NCI-H2081 treated with DMSO at 0.1 percent for 48 hours (cell line): ENCODE measurements around the gene PHC1.
"Not testable (repeated sequence)": the region's sequence is repeated elsewhere in the genome, so short reads cannot be mapped to it uniquely, and the experiment has no call there.

Experiments used
- DNase-seq: peaks from one replicate; lab custom pipeline; 2025; lab: John Stamatoyannopoulos, UW

The PHC1 gene

DNA sequence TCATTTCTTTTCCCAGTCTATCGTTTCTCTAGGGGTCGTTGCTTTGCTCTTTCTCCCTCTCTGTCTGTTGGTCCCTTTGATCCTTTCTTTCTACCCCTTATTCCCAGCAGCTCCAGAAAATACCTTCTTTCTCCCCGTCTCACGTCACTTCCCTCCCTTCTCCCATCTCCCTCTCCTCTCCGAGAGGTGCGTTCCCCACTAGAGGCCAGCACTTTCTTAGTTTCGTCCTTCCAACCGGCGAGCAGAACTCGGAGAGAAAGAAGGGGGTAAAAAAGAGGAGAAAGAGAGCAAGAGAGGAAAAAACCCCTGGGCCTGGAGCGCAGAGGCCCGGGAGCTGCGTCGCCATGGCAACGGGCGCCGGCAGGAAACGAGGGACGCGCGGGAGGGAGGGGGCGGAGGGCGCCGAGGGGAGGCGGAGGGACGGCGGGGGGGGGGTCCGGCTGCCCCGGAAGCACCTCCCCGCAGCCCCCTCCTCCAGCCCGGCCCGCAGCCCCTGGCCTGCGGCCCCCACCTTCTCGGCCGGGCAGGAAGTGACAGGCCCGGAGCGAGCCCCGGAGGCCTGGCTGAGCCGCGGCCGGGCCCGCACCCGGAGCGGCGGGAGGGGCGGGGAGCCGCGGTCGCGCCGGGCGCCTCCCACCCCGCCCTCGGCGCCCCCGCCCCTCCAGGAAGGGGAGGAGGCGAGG is at the start of gene PHC1:
PHC1 (plus strand) TSS at position 477 of the 683 bp plus-strand sequence. CDS start 3,169 bp downstream, outside the sequence.
- not testable (repeated sequence) for DNase-seq

- no peak for DNase-seq
Observed at GRCh38 chr12:8866429-8866828, 47.9 kb upstream of the PHC1 start.

GRCh38 chr12:8867009-8867408 is 47.3 kb upstream of the PHC1 start:
- DNase-seq = no peak

DNA sequence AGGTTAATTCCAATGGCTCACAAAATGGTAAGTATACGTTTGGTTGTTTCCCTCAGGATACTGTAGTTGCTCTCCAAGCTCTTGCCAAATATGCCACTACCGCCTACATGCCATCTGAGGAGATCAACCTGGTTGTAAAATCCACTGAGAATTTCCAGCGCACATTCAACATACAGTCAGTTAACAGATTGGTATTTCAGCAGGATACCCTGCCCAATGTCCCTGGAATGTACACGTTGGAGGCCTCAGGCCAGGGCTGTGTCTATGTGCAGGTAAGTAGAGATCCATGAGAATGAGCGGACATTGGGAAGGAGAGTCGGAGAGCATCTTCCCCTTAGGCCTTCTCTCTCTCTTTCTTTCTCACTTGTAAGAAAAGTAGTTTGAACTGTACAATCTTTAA is 46.5 kb upstream of the PHC1 start:
- DNase-seq = no peak

DNA sequence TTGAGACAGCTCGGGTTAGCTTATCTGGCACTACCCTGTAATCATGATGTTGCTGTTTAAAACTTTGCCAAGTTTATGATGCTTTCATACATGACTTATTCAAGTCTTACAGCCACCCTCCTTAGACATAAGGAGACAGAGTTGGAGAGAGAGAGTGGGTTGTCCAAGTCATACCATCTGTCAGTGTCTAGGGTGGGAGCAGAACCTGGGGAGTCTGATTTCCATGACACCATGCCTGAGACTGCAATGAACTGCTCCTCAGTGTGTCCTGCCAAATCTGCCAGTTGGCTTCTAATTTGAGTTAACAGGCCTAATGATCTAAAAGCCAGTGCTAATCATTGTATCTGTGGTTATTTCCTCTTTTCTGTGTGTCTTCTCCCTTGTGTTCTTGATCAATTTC is 43.7 kb upstream of the PHC1 start:
- no peak for DNase-seq

GRCh38 chr12:8871068-8871467 is 43.2 kb upstream of the PHC1 start:
- DNase-seq = no peak

- no peak for DNase-seq
Observed at GRCh38 chr12:8876887-8877286, 37.4 kb upstream of the PHC1 start.

DNA sequence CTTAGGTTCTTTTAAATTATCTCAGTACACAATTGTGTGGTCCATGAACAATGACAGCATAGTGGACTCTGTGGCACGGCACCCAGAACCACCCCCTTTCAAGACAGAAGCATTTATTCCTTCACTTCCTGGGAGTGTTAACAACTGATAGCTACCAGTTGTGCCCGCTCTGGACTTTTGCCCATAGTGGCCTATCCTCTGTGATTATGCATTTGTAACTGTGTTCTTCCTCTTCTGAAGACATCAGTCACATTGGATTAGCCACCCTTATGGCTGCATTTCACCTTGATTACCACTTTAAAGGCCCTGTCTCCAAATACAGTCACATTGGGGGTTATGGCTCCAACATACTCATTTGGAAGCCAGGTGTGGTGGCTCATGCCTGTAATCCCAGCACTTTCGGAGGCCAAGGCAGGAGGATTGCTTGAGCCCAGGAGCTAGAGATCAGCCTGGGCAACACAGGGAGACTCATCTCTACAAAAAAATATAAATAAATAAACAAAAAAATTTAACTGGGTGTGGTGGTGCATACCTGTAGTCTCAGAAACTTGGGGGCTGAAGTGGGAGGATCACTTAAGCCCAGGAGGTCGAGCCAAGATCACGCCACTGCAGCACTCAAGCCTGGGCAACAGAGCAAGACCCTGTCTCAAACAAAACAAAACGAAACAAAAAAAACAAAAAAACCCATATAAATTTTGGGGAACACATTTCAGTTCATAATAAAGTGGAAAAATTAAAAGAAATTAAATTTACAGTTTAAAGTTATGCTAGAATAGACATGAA is 27.6 kb upstream of the PHC1 start:
- no peak for DNase-seq

DNA sequence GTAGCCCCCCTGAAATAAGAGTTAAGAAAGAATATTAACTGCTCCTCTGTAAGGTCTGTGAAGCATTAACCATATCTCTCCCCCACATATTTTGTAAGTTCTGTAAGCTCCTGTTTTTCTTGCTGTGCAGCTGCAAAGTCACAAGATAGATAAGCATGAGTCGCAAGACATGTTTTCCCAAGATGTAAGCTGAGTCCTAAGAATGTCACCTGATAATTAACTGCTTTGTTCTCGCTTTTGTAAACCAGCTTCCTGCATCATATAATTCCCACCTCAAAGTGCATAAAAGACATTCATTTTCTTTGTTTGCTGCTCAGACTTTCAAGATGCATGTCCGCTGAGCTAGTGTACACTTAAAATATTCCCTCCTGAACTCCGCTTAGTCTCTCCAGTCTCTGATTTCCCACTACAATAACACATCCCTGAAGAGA is 27.0 kb upstream of the PHC1 start:
- no peak for DNase-seq

DNA sequence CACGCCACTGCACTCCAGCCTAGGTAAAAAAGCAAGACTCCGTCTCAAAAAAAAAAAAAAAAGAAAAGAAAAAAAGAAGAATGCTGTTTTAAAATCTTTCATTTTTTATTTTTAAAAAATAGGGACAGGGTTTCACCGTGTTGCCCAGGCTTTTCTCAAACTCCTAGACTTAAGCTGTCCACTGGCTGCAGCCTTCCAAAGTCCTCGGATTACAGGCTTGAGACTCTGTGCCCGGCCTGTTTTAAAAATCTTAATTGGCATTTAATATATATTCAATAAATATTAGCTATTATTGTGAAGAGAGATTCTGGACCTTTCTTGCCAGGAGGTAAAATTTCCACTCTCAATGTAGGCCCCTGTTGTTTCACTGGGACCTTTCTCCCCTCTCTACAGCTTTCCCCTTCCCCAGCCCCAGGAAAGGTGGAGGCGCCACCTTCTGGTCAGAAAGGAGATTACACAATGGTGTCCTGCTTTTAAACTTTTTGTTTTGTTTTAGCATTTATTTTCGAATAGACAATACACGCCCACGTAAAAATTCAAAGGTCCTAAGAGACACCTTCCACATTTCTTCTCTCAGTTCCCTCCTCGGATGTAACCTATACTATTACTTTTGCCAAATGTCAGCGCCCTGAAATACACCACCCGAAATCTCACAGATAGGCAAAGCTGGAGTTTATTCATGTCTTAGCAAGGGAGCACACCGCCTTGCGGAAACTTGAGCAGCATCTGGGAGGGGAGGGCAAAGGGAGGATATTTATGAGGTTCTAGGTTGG is 23.8 kb upstream of the PHC1 start:
- DNase-seq = no peak

DNA sequence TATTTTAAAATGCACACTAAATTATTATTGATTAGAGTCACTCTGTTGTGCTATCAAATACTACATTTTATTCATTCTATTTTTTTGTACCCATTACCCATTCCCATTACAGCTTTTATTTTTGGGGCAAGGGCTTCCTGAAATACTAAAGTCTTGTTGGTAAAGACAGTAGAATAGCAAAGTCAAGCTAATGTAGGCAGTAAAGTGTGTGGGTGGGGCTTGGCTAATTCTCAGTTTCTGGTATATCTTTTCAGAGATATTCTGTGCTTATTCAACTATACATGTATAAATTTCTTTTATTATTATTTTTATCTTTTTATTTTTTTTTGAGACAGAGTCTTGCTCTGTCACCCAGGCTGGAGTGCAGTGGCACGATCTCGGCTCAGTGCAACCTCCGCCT is 22.3 kb upstream of the PHC1 start:
- no peak for DNase-seq

DNA sequence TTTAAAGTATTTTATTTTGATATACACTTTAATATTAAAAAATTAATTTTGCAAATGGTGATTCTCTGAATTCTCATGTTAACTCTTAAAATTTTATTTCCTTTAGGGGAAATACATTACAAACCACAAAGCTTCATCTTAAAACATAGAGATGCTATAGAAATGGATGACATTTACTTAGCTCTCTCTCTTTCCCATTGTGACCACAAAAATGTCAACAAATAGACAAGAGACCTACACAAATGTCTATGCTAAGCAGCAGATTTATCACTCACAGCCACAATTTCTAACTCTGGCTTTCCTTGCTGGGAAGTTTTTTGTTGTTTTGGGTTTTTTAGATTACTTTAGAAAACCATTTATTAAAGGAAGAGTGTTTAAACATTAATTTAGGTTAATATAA is 19.9 kb upstream of the PHC1 start:
- no peak for DNase-seq

GRCh38 chr12:8894986-8895385 is 19.3 kb upstream of the PHC1 start:
- no peak for DNase-seq

DNA sequence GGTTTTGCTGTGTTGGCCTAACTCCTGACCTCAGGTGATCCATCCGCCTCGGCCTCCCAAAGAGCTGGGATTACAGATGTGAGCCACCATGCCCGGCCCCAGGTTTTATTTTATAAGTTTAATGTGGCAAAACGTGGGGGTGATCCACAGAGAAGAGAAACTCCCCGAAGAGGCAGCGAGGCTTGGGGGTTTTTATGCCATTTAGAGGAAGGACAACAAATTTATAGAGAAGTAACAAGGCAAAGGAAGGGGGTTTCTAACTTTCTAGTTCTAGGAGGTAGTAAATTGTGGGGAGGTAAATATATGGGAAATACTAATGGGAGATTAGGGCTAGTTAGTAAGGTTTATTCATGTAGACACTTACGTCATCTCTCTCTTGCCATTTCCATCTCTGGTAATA is 17.2 kb upstream of the PHC1 start:
- DNase-seq = no peak

DNA sequence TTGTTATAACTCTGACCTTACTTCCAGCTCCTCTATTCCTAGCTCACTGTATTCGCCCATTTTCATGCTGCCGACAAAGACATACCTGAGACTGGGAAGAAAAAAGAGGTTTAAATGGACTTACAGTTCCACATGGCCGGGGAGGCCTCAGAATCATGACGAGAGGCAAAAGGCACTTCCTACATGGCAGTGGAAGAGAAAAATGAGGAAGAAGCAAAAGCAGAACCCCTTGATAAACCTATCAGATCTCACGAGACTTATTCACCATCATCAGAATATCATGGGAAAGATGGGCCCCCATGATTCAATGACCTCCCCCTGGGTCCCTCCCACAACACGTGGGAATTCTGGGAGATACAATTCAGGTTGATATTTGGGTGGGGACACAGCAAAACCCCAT is 14.5 kb upstream of the PHC1 start:
- DNase-seq = no peak

- not testable (repeated sequence) for DNase-seq
Observed at GRCh38 chr12:8902703-8903102, 11.6 kb upstream of the PHC1 start.

DNA sequence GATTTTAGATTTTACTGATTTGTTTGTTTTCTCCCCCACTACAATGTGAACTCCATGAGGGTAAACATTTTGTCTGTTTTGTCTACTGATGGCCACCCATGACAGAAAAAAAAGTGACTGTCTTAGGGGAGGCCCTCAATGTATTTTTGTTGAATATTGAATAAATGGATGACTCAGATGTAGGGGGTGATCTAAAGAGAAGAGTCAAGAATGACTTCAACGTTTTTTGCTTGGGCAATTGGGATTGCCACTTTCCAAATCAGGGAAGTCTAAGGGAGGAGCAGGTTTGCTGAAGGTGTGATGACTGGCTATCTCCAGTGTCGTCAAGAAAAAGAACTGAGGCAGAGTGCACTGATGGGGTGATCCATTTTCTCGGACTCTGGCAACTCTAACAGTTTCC is 10.7 kb upstream of the PHC1 start:
- no peak for DNase-seq

DNA sequence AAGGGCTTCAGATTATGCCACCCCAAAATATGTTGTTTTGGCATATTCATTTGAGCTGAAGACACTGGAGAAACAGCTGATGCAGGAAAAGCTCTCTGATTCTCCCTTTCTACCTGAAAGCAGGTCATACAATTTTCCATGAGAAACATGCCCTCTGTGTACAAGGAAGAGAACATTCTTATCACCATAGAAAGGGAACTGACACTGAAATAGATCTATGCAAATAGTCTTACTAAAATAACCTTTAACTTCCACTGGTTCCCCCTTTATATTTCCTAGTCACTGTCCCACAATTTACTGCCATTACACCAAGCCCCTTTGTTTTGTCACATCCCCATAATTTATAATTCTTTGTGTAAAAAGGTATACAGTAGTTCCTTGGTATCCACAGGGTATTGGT is 9.6 kb upstream of the PHC1 start:
- DNase-seq = no peak

DNA sequence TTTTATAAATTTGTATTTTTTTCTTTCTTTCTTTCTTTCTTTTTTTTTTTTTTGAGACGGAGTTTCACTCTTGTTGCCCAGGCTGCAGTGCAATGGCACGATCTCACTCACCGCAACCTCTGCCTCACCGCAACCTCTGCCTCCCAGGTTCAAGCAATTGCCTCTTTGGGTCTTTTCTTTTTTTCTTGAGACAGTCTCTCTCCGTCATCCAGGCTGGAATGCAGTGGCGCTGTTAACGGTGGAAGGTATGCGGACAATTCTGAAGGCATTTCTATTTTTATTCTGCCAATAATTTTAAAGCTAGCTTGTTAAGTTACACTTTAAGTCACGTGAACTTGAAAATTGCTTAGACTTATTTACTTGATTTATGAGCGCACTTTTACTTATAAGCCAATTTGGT is 8.8 kb upstream of the PHC1 start:
- DNase-seq = no peak

GRCh38 chr12:8906266-8907180 is 7.8 kb upstream of the PHC1 start:
- DNase-seq = no peak

DNA sequence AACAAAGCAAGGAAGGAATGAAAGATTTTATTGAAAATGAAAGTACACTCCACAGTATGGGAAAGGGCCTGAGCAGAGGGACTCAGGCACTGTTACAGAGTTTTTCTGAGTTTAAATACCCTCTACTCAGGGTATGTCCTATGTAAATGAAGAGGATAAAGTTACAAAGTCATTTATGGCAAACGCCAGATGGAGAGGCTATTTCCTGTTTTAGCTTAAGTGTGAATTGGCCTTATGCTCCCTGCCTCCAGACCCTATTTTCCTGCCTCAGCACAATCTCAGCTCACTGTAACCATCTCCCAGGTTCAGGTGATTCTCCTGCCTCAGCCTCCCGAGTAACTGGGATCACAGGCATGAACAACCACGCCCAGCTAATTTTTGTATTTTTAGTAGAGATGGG is 6.8 kb upstream of the PHC1 start:
- DNase-seq = no peak

DNA sequence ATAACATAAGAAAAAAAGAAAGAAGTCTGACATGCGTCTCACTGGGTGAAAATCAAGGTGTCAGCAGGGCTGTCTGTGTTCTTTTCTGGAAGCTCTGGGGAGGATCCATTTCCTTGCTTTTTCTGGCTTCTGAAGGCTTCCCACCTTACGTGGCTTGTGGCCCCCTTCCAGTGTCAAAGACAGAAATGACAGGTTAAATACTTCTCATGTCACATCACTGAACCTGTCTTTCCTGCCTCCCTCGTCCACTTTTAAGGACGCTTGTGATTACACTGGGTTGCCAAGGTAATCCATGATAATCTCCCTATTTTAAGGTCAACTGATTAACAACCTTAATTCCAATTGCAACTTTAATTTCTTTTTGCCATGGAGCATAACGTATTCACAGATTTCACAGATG is 4.6 kb upstream of the PHC1 start:
- no peak for DNase-seq
